ENCODE measurements around the gene KIF6. TPM values are rescaled to one million over a fixed set of nuclear protein-coding genes. Genes with fewer than 3 reads are reported as not detected.
A peak's percentile ranks its signal among the peaks of the same experiment; 100 is the strongest.

Gene KIF6
- total RNA-seq, 4 donors from 2014 or later, result 0.83 to 2.6 (median 1.1) TPM

- intact Hi-C loops (cut with DNase I), result no loop called here
- no peaks in the 10 kb centered on the region for H3K9me3 ChIP-seq
- H3K27ac ChIP-seq (replicated peaks in 1 of 4), result no peak overlapping the region
- DNase-seq (ENCODE audit: extremely low spot score), result peak; percentile 68
- no peaks in the 10 kb centered on the region for H3K36me3 ChIP-seq
- peaks cover 0 to 5% (median 0%) of the 10 kb centered on the region in 4 donors for H3K4me1 ChIP-seq
- WGBS, result 80% methylated on average over 8 of the region's 8 CpGs
- H3K4me3 ChIP-seq, result no peak overlapping the region
- H3K27me3 ChIP-seq, result no peaks in the 10 kb centered on the region
- TF ChIP-seq POLR2AphosphoS5 (IDR thresholded peaks at IDR 0.05) (no peak), CTCF (IDR thresholded peaks at IDR 0.05) (no peak)
These were observed 285.7 kb downstream of the KIF6 start for GRCh38 chr6:39439342-39440038.

- H3K9me3 ChIP-seq, result no peaks in the 10 kb centered on the region
- H3K4me3 ChIP-seq, result no peak overlapping the region
- intact Hi-C loops (cut with DNase I), result no loop called here
- peaks cover 0 to 20% (median 16%) of the 10 kb centered on the region in 4 donors for H3K4me1 ChIP-seq
- no peak overlapping the region for H3K27ac ChIP-seq (replicated peaks in 1 of 4)
- H3K36me3 ChIP-seq, result no peaks in the 10 kb centered on the region
- peak; percentile 74 for DNase-seq (ENCODE audit: extremely low spot score)
- no peaks in the 10 kb centered on the region for H3K27me3 ChIP-seq
- TF ChIP-seq POLR2A (IDR thresholded peaks at IDR 0.05; ENCODE audit: low read depth) (no peak), EP300 (IDR thresholded peaks at IDR 0.05) (no peak), CTCF (IDR thresholded peaks at IDR 0.05) (no peak), POLR2AphosphoS5 (IDR thresholded peaks at IDR 0.05) (no peak)
- WGBS, result 62% methylated on average over 3 of the region's 3 CpGs
These were observed 291.6 kb downstream of the KIF6 start for GRCh38 chr6:39433630-39434029.

- TF ChIP-seq CTCF (IDR thresholded peaks at IDR 0.05), result no peak
- no peak for TF ChIP-seq POLR2A (IDR thresholded peaks at IDR 0.05; ENCODE audit: low read depth)
- TF ChIP-seq POLR2AphosphoS5 (IDR thresholded peaks at IDR 0.05), result no peak
- TF ChIP-seq EP300 (IDR thresholded peaks at IDR 0.05), result no peak
- H3K9me3 ChIP-seq, result no peaks in the 10 kb centered on the region
- H3K27me3 ChIP-seq, result no peaks in the 10 kb centered on the region
- H3K36me3 ChIP-seq, result no peaks in the 10 kb centered on the region
- DNase-seq (ENCODE audit: extremely low spot score), result peak; percentile 39
- intact Hi-C loops (cut with DNase I), result no loop called here
- H3K27ac ChIP-seq (replicated peaks in 1 of 4), result no peak overlapping the region
- peaks cover 0 to 20% (median 16%) of the 10 kb centered on the region in 4 donors for H3K4me1 ChIP-seq
- no peak overlapping the region for H3K4me3 ChIP-seq
- WGBS, result 90% methylated on average over 11 of the region's 11 CpGs
These were observed 292.7 kb downstream of the KIF6 start for GRCh38 chr6:39432330-39433025.

GRCh38 chr6:39430871-39431523, 294.2 kb downstream of the KIF6 start:
- Histone ChIP-seq H3K27ac (replicated peaks in 1 of 4) (peak overlapping the region; percentile 32 to 57 (median 54)), H3K27me3 (no peaks in the 10 kb centered on the region), H3K4me3 (no peak overlapping the region), H3K9me3 (no peaks in the 10 kb centered on the region), H3K36me3 (no peaks in the 10 kb centered on the region), H3K4me1 (peaks cover 3 to 31% (median 25%) of the 10 kb centered on the region in 4 donors)
- intact Hi-C loops (cut with DNase I), result no loop called here
- TF ChIP-seq POLR2A (IDR thresholded peaks at IDR 0.05; ENCODE audit: low read depth) (no peak), CTCF (IDR thresholded peaks at IDR 0.05) (no peak), EP300 (IDR thresholded peaks at IDR 0.05) (no peak), POLR2AphosphoS5 (IDR thresholded peaks at IDR 0.05) (no peak)
- 43% methylated on average over 10 of the region's 11 CpGs for WGBS
- peak; percentile 90 for DNase-seq (ENCODE audit: extremely low spot score)

Data from esophagus muscularis mucosa (tissue), 4 donors.